K562 (cell line): ENCODE data around the gene THSD8. TPM values are rescaled to one million over a fixed set of nuclear protein-coding genes. Genes with fewer than 3 reads are reported as not detected.

Source experiments
- ARHGAP35 ChIP-seq: fragments of 450-650 bp; IDR thresholded peaks from 2 replicates; pipeline ENCODE4 v1.6.1; 2018; ENCODE audit not compliant: partially characterized antibody
- CHAMP1 ChIP-seq: fragments of 450-650 bp; IDR thresholded peaks from 2 replicates; pipeline ENCODE4 v1.6.1; 2016; ENCODE audit warnings: mild to moderate bottlenecking
- DPF2 ChIP-seq: fragments of 450-650 bp; IDR thresholded peaks from 2 replicates; pipeline ENCODE4 v1.6.1; 2016
- GTF2F1 ChIP-seq: IDR thresholded peaks from 2 replicates; pipeline ENCODE4 v1.6.1; 2011; ENCODE audit warnings: low read depth, low read length, improper control_type of control experiment
- IRF9 ChIP-seq: fragments of 450-650 bp; IDR thresholded peaks from 2 replicates; pipeline ENCODE4 v1.6.1; 2016; ENCODE audit warnings: missing biosample characterization, missing genetic modification characterization
- MYNN ChIP-seq, 2 experiments: sonication (generic); formaldehyde crosslinking in 1 of 2; IDR thresholded peaks; 2 replicates each; pipeline versions ENCODE4 v1.5.0 to v1.6.1; 2016 to 2020; ENCODE audit warnings: antibody characterized with exemption in 1 of 2, missing genetic modification reagents in 1 of 2
- NR0B1 ChIP-seq: fragments of 450-650 bp; IDR thresholded peaks from one replicate; pipeline ENCODE4 v1.6.1; 2018; ENCODE audit warnings: mild to moderate bottlenecking, moderate library complexity; ENCODE audit not compliant: partially characterized antibody
- POLR2AphosphoS5 ChIP-seq: IDR thresholded peaks from 2 replicates; pipeline ENCODE4 v1.6.1; 2011; ENCODE audit warnings: mild to moderate bottlenecking, low read depth, low read length, moderate library complexity; ENCODE audit not compliant: control insufficient read depth, insufficient read depth
- RUNX1 ChIP-seq: sonication (generic); IDR thresholded peaks from 2 replicates; pipeline ENCODE4 v1.6.1; 2016; ENCODE audit warnings: antibody characterized with exemption, low read depth
- SMAD1 ChIP-seq: fragments of 150-350 bp; IDR thresholded peaks from 2 replicates; pipeline ENCODE4 v1.6.1; 2014; ENCODE audit warnings: low read length, low read depth; ENCODE audit not compliant: partially characterized antibody
- SMAD3 ChIP-seq: fragments of 450-650 bp; formaldehyde crosslinking; conservative IDR thresholded peaks from 2 replicates; pipeline ENCODE4 v1.4.0; 2020; ENCODE audit warnings: mild to moderate bottlenecking
- SMARCE1 ChIP-seq: fragments of 450-650 bp; IDR thresholded peaks from 2 replicates; pipeline ENCODE4 v1.7.1; 2016; ENCODE audit warnings: mild to moderate bottlenecking
- SOX6 ChIP-seq: fragments of 450-650 bp; IDR thresholded peaks from 2 replicates; pipeline ENCODE4 v1.6.1; 2014; ENCODE audit warnings: mild to moderate bottlenecking
- TFAP4 ChIP-seq: sonication (generic); formaldehyde crosslinking; IDR thresholded peaks from 2 replicates; pipeline ENCODE4 v1.8.0; 2022; ENCODE audit warnings: missing genetic modification reagents, mild to moderate bottlenecking, moderate library complexity, borderline replicate concordance
- TGIF2 ChIP-seq: sonication (generic); formaldehyde crosslinking; IDR thresholded peaks from 2 replicates; pipeline ENCODE4 v1.8.1; 2022; ENCODE audit warnings: mild to moderate bottlenecking, missing genetic modification reagents, moderate library complexity
- ZC3H4 ChIP-seq: sonication (generic); formaldehyde crosslinking; IDR thresholded peaks from 2 replicates; pipeline ENCODE4 v1.9.0; 2021; ENCODE audit warnings: missing genetic modification reagents, borderline replicate concordance
- ZNF384 ChIP-seq: IDR thresholded peaks from 2 replicates; pipeline ENCODE4 v1.6.1; 2012; ENCODE audit warnings: low read depth, low read length, improper control_type of control experiment
- ZNF408 ChIP-seq: fragments of 250-450 bp; sonication (Bioruptor Pico); IDR thresholded peaks from 2 replicates; pipeline ENCODE4 v1.4.0; 2020; ENCODE audit warnings: low read depth, mild to moderate bottlenecking, moderate library complexity
- ZNF778 ChIP-seq: fragments of 450-650 bp; formaldehyde crosslinking; IDR thresholded peaks from 2 replicates; pipeline ENCODE4 v1.4.0; 2020; ENCODE audit warnings: mild to moderate bottlenecking, moderate library complexity
- polyA plus RNA-seq, 8 experiments: library from polyadenylated mRNA; depleted of rRNA in 4 of 8; stranded (reverse) in 5 of 8; unstranded in 3 of 8; fragments of >200 nt; fragmentation: Nextera tagmentation in 2 of 8; fragmentation: Illumina TruSeq in 1 of 8; extraction: Ambion mirVana in 2 of 8; extraction: Trizol in 1 of 8; gene quantifications; 2 replicates each; pipeline versions ENCODE4 v1.2.1 to v1.2.3, GENCODE V29; 2011 to 2014; ENCODE audit warnings: inconsistent platforms in 1 of 8, missing spikeins in 1 of 8
- total RNA-seq, 7 experiments: library from RNA; depleted of rRNA in 6 of 7; stranded (reverse); fragments of >200 nt in 6 of 7; fragmentation: Illumina TruSeq in 2 of 7; extraction: Trizol in 2 of 7; gene quantifications; 2 replicates each; pipeline versions ENCODE4 v1.2.1 to v1.2.3, GENCODE V29; 2011 to 2021; ENCODE audit warnings: low replicate concordance in 1 of 7

Gene THSD8
- total and polyA plus RNA-seq, 9 of the 15 experiments (the other 6 are each of a cell fraction or from before 2014, with no cell fraction given): 8.4 to 42.4 (median 19.9) TPM; not detected in 2

- no peak for TF ChIP-seq CHAMP1
- 0 out of 2 replicates have a peak, but pooled peaks have one; percentile 18 for TF ChIP-seq SOX6
- no peak for TF ChIP-seq SMAD3
- TF ChIP-seq SMARCE1: no peak
- TF ChIP-seq IRF9 (tag): no peak
- no peak for TF ChIP-seq RUNX1
- peak; percentile 54 for TF ChIP-seq SMAD1
- TF ChIP-seq ARHGAP35: no peak
- TF ChIP-seq ZNF408: no peak
- TF ChIP-seq TGIF2 (CRISPR knock-in tag): no peak; the same call in 1 of the 2 replicates
- TF ChIP-seq ZC3H4 (CRISPR knock-in tag): peak; percentile 75; the same call in 1 of the 2 replicates
- TF ChIP-seq POLR2AphosphoS5: peak; percentile 90
- TF ChIP-seq MYNN (IDR thresholded peaks at IDR 0.05): peak; percentile 31; the same call in 1 of the 2 replicates
- no peak for TF ChIP-seq MYNN (CRISPR knock-in tag; IDR thresholded peaks at IDR 0.05)
- no peak for TF ChIP-seq ZNF778 (CRISPR knock-in tag)
- TF ChIP-seq GTF2F1: peak; percentile 82; the same call in 1 of the 2 replicates
- TF ChIP-seq NR0B1: no peak
- peak; percentile 21; the same call in 1 of the 2 replicates for TF ChIP-seq ZNF384
- TF ChIP-seq DPF2: peak; percentile 48; the same call in 1 of the 2 replicates
- TF ChIP-seq TFAP4 (CRISPR knock-in tag): peak; percentile 90
These were observed at the start of gene THSD8, which contains the start of gene PRDX2 (continued) for GRCh38 chr19:12801466-12802266.
